NB4 (cell line): ENCODE measurements around the gene NDUFV1.
A peak's percentile ranks its signal among the peaks of the same experiment; 100 is the strongest.
"Not testable (repeated sequence)": the region's sequence is repeated elsewhere in the genome, so short reads cannot be mapped to it uniquely, and the experiment has no call there.

Experiments used
- DNase-seq: peaks from one replicate; pipeline ENCODE4 v3.0.0; 2010; ENCODE audit warnings: low read depth
- H3K4me3 ChIP-seq: one replicate; pipeline ENCODE4 v1.5.1; 2011; ENCODE audit warnings: mild to moderate bottlenecking, low read depth, low read length, moderate library complexity
- MYC ChIP-seq: IDR thresholded peaks from 2 replicates; pipeline ENCODE4 v1.6.1; 2011; ENCODE audit warnings: low read depth, low read length
- POLR2A ChIP-seq: IDR thresholded peaks from 2 replicates; pipeline ENCODE4 v1.6.1; 2011; ENCODE audit warnings: mild to moderate bottlenecking; ENCODE audit not compliant: insufficient read length; ENCODE audit errors: extremely low read depth
- TF ChIP-seq, protein P1 (sequence below): IDR thresholded peaks from one replicate; pipeline ENCODE4 v1.5.1; 2012; ENCODE audit warnings: low read depth, low read length
- TF ChIP-seq, protein P2 (sequence below): IDR thresholded peaks from 2 replicates; pipeline ENCODE4 v1.6.1; 2011; ENCODE audit warnings: low read depth, low read length

The NDUFV1 gene

DNA sequence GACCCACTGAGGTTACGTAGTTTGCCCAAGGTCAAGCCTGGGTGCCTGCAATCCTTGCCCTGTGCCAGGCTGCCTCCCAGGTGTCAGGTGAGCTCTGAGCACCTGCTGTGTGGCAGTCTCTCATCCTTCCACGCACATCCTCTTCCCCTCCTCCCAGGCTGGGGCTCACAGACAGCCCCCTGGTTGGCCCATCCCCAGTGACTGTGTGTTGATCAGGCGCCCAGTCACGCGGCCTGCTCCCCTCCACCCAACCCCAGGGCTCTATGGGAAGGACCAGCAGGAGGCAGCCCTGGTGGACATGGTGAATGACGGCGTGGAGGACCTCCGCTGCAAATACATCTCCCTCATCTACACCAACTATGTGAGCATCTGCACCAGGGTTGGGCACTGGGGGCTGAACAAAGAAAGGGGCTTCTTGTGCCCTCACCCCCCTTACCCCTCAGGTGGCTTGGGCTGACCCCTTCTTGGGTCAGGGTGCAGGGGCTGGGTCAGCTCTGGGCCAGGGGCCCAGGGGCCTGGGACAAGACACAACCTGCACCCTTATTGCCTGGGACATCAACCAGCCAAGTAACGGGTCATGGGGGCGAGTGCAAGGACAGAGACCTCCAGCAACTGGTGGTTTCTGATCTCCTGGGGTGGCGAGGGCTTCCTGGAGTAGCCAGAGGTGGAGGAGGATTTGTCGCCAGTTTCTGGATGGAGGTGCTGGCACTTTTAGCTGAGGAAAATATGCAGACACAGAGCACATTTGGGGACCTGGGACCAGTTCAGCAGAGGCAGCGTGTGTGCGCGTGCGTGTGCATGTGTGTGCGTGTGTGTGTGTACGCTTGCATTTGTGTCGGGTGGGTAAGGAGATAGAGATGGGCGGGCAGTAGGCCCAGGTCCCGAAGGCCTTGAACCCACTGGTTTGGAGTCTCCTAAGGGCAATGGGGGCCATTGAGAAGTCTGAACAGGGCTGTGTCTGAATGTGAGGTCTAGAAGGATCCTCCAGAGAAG is 21.6 kb upstream of the NDUFV1 start:
- DNase-seq = no peak
- H3K4me3 ChIP-seq = peak overlapping the region; percentile 80
- TF ChIP-seq MYC = no peak
- TF ChIP-seq, protein P1, sequence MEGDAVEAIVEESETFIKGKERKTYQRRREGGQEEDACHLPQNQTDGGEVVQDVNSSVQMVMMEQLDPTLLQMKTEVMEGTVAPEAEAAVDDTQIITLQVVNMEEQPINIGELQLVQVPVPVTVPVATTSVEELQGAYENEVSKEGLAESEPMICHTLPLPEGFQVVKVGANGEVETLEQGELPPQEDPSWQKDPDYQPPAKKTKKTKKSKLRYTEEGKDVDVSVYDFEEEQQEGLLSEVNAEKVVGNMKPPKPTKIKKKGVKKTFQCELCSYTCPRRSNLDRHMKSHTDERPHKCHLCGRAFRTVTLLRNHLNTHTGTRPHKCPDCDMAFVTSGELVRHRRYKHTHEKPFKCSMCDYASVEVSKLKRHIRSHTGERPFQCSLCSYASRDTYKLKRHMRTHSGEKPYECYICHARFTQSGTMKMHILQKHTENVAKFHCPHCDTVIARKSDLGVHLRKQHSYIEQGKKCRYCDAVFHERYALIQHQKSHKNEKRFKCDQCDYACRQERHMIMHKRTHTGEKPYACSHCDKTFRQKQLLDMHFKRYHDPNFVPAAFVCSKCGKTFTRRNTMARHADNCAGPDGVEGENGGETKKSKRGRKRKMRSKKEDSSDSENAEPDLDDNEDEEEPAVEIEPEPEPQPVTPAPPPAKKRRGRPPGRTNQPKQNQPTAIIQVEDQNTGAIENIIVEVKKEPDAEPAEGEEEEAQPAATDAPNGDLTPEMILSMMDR = no peak
- no peak for TF ChIP-seq POLR2A
- TF ChIP-seq, protein P2, sequence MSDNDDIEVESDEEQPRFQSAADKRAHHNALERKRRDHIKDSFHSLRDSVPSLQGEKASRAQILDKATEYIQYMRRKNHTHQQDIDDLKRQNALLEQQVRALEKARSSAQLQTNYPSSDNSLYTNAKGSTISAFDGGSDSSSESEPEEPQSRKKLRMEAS = no peak

DNA sequence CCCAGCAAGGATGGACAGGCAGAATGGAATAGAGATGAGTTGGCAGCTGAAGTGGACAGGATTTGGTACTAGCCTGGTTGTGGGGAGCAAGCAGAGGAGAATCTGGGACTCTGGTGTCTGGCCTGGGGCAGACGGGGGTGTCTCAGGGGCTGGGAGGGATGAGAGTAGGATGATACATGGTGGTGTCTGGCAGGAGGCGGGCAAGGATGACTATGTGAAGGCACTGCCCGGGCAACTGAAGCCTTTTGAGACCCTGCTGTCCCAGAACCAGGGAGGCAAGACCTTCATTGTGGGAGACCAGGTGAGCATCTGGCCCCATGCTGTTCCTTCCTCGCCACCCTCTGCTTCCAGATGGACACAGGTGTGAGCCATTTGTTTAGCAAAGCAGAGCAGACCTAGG is 20.8 kb upstream of the NDUFV1 start:
- no peak overlapping the region for H3K4me3 ChIP-seq
- DNase-seq = no peak
- TF ChIP-seq POLR2A (no peak), MYC (no peak)
- TF ChIP-seq, protein P1 = no peak

DNA sequence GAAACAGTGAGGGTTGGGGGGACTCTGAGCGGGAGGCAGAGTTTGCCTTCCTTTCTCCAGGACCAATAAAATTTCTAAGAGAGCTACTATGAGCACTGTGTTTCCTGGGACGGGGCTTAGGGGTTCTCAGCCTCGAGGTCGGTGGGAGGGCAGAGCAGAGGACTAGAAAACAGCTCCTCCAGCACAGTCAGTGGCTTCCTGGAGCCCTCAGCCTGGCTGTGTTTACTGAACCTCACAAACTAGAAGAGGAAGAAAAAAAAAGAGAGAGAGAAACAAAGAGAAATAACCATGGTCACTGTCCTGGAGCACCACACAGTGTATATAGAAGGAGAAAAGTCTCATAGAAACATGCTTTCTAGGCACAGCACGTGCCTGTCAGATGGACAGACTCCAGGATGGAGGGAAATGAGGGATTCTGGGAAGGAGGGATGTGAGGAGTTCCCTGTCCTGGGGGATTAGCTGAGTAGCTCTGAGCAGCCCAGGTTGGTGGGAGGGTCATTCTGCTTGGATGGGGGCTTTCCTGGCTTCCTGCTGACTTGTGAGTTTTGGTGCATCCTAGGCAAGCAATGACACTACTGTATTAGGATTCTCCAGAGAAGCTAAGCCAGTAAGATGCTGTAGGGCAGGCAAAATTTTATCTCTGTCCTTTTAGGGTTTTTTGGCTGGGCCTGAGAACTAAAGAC is 20.0 kb upstream of the NDUFV1 start:
- H3K4me3 ChIP-seq = no peak overlapping the region
- TF ChIP-seq POLR2A = no peak
- TF ChIP-seq, protein P1 = no peak
- TF ChIP-seq, protein P2 = no peak
- no peak for TF ChIP-seq MYC
- DNase-seq = no peak

DNA sequence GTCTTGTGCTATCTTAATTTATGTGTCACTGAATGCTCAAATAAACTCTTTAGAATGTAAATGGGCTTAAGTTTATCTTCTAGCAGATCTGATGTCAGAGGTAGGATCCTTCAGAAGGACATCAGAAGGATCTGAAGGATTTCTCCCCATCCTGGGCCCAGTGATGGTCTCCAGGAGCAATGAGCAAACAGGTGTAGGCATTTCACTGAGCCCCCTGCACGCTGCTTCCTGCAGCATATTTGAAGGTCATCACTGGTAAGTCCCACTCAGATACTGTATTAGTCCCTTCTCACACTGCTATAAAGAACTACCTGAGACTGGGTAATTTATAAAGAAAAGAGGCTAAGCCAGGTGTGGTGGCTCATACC is 18.6 kb upstream of the NDUFV1 start:
- DNase-seq = no peak
- no peak overlapping the region for H3K4me3 ChIP-seq
- TF ChIP-seq MYC = no peak
- TF ChIP-seq, protein P1 = no peak

DNA sequence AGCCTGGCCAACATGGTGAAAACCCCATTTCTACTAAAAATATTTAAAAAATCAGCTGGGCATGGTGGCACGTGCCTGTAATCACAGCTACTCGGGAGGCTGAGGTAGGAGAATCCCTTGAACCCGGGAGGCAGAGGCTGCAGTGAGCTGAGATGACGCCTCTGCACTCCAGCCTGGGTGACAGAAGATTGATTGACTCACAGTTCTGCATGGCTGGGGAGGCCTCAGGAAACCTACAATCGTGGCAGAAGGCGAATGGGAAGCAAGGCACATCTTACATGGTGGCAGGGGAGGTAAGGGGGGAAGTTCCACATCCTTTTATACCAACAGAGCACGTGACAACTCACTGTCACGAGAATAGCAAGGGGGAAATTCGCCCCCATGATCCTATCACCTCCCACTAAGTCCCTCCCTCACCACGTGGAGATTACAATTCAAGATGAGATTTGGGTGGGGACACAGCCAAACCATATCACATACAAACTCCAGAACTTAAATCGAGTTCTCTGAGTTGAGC is 17.8 kb upstream of the NDUFV1 start:
- H3K4me3 ChIP-seq, DNase-seq: not testable (repeated sequence)

DNA sequence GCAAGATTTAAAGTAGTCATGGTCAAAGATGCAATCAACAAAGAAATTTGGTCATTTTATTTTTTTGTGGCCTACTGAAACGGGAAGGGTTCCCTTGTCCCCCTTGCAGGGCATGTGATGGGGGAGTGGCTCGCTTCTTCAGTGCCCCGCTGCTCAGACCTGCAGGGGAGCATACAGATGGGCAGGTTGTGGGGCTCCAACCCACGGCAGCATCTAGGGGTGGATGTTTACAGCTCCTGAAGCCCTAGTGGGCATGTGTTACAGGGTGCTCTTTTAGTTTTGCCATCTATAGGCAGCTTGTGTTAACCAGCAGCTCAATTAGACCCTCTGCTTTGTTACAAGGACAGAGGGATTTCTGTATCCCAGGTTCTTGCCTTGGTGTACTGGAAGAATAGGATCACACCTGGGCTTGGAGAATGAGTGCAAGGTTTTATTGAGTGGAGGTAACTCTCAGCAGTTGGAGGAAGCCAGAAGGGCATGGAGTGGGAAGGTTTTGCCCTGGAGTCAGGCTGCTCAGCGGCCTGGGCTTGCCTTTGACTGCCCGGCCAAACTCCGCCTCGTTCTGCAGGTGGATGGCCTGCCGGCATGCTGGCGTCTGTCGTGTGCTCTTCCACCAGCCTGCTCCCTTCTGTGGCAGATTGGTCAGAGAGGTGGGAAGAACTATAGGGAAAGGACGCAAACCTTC is 13.7 kb upstream of the NDUFV1 start:
- TF ChIP-seq, protein P2 = no peak
- TF ChIP-seq, protein P1 = no peak
- no peak for TF ChIP-seq POLR2A
- no peak for TF ChIP-seq MYC
- DNase-seq = no peak
- no peak overlapping the region for H3K4me3 ChIP-seq
